HUES48 (cell line): ENCODE results near the gene TTLL5.

Experiments
- H3K27ac ChIP-seq: one replicate; pipeline ENCODE4 v1.7.0; 2013; ENCODE audit warnings: low read depth, low read length, inconsistent platforms
- H3K27me3 ChIP-seq: 2 replicates; pipeline ENCODE4 v1.6.1; 2013; ENCODE audit warnings: mild to moderate bottlenecking, low read length; ENCODE audit not compliant: control insufficient read depth, insufficient read depth
- H3K36me3 ChIP-seq: 2 replicates; pipeline ENCODE4 v1.6.1; 2013; ENCODE audit warnings: low read length; ENCODE audit not compliant: control insufficient read depth, insufficient read depth
- H3K4me1 ChIP-seq: 2 replicates; pipeline ENCODE4 v1.6.1; 2013; ENCODE audit warnings: mild to moderate bottlenecking, low read length; ENCODE audit not compliant: control insufficient read depth, insufficient read depth
- H3K4me3 ChIP-seq: 2 replicates; pipeline ENCODE4 v1.5.1; 2013; ENCODE audit warnings: mild to moderate bottlenecking, low read depth, low read length
- H3K9ac ChIP-seq: 2 replicates; pipeline ENCODE4 v1.6.1; 2013; ENCODE audit warnings: mild to moderate bottlenecking, low read depth, low read length, moderate library complexity
- H3K9me3 ChIP-seq: 2 replicates; pipeline ENCODE4 v1.6.1; 2013; ENCODE audit warnings: low read length; ENCODE audit not compliant: control insufficient read depth, insufficient read depth

TTLL5 gene

DNA sequence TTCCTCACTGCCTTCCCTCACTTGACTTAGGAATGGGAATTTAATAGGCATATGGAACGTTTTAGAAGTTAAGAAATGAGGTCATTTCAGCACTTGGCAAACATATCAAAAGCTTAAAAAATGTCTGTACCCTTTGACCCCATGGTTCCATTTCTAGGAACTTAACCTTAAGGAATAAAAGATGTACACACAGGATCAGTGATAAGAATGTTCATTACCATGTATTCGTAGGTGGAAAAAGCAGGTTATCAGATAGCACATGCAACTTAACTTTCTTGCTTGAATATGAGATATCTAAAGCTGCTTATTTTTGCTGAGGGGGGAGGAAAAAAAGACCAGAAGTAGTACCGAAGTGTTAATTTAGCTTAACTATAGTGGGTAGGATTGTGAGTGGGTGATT lies 57.2 kb downstream of the TTLL5 start:
- Histone ChIP-seq H3K9me3 (no peaks in the 10 kb centered on the region), H3K4me1 (no peaks in the 10 kb centered on the region), H3K4me3 (no peak overlapping the region), H3K27ac (no peak overlapping the region), H3K36me3 (peaks cover 56% of the 10 kb centered on the region), H3K9ac (no peak overlapping the region), H3K27me3 (no peaks in the 10 kb centered on the region)

DNA sequence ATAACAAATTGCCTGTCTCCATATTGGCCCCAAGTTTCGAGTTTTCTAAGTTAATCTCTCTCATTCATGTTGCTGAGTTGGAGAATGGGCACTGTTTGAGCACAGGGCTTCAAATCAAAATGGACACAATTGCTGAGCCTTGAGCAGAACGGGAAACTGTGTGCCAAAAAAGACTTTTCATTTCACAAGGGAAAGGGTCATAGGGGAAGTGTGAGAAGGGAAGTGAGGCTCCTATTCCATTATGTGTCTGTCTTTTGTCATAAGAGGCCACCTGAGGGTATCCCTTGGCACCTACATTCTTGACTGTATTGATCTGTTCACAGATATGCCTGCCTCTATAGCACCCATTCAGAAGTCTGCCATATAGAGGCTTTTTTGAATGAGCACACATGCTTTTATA lies 59.1 kb downstream of the TTLL5 start:
- H3K9me3 ChIP-seq, result no peaks in the 10 kb centered on the region
- no peaks in the 10 kb centered on the region for H3K4me1 ChIP-seq
- no peaks in the 10 kb centered on the region for H3K27me3 ChIP-seq
- H3K4me3 ChIP-seq, result no peak overlapping the region
- no peak overlapping the region for H3K27ac ChIP-seq
- no peak overlapping the region for H3K9ac ChIP-seq
- H3K36me3 ChIP-seq, result peaks cover 61% of the 10 kb centered on the region

DNA sequence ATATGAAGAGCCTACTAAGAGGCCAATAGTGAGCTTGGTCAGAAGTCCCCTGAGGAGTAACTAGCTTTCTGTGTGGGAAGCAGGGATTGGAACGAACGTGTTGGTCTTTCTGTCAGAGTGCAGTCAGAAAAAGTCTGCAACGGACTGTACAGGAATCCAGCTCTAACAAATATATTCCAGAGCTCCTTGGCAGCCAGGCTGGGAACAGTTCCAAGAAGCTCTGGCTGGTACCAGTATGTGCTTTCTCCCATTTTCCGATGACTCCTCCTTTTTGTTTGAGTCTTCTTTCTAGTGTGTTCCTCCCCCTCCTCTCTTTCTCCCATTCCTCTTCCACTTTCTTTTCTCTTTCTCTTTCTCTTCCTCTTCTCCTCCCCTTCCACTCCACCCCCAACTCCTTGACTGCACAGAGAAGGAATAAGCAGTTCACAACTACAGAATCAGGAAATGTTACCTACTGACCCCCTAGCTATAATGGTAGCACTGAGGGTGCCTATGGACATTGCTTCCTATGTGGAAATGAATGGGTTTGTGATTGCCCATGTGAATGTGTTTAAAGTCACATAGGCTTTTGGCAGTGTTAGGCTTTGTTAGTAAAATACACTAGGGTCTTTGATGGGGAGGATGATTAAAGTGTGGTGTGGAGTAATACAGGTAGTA lies 59.9 kb downstream of the TTLL5 start:
- H3K4me1 ChIP-seq, result no peaks in the 10 kb centered on the region
- H3K36me3 ChIP-seq, result peaks cover 63% of the 10 kb centered on the region
- no peak overlapping the region for H3K4me3 ChIP-seq
- no peak overlapping the region for H3K9ac ChIP-seq
- no peak overlapping the region for H3K27ac ChIP-seq
- no peaks in the 10 kb centered on the region for H3K27me3 ChIP-seq
- no peaks in the 10 kb centered on the region for H3K9me3 ChIP-seq

DNA sequence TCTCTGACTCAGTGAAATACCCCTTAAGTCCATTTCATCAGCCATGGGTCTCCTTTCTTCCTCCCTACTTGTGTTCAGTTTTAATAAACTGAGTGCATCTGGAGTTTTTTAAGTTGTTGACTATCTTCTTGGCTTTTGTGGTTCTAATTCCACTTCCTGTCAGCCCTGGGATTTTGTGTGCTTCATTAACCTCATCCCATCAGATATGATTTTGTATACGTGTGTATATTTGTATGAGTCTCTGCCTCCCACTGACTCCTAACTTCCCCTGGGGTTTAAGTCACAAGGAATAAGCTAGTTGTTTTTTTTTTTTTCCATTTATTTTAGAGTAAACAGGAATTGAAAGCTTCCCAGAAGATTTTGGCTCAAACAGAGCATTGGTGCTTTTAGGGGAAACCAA lies 62.7 kb downstream of the TTLL5 start:
- Histone ChIP-seq H3K36me3 (peaks cover 71% of the 10 kb centered on the region), H3K27ac (no peak overlapping the region), H3K4me1 (no peaks in the 10 kb centered on the region), H3K27me3 (no peaks in the 10 kb centered on the region), H3K9me3 (peaks cover 11% of the 10 kb centered on the region), H3K9ac (no peak overlapping the region), H3K4me3 (no peak overlapping the region)

- H3K27me3 ChIP-seq, result no peaks in the 10 kb centered on the region
- H3K4me3 ChIP-seq, result no peak overlapping the region
- peaks cover 62% of the 10 kb centered on the region for H3K36me3 ChIP-seq
- peaks cover 11% of the 10 kb centered on the region for H3K9me3 ChIP-seq
- no peaks in the 10 kb centered on the region for H3K4me1 ChIP-seq
- no peak overlapping the region for H3K27ac ChIP-seq
- H3K9ac ChIP-seq, result no peak overlapping the region
Observed at GRCh38 chr14:75724414-75725204, 63.6 kb downstream of the TTLL5 start.

- H3K9ac ChIP-seq, result no peak overlapping the region
- no peak overlapping the region for H3K4me3 ChIP-seq
- no peak overlapping the region for H3K27ac ChIP-seq
- peaks cover 11% of the 10 kb centered on the region for H3K9me3 ChIP-seq
- H3K27me3 ChIP-seq, result no peaks in the 10 kb centered on the region
- no peaks in the 10 kb centered on the region for H3K4me1 ChIP-seq
- H3K36me3 ChIP-seq, result peaks cover 54% of the 10 kb centered on the region
Observed at GRCh38 chr14:75725481-75725880, 64.4 kb downstream of the TTLL5 start.

- Histone ChIP-seq H3K4me3 (no peak overlapping the region), H3K9ac (no peak overlapping the region), H3K36me3 (peaks cover 48% of the 10 kb centered on the region), H3K9me3 (peaks cover 11% of the 10 kb centered on the region), H3K27ac (no peak overlapping the region), H3K4me1 (no peaks in the 10 kb centered on the region), H3K27me3 (no peaks in the 10 kb centered on the region)
Observed at GRCh38 chr14:75726321-75726720, 65.3 kb downstream of the TTLL5 start.

DNA sequence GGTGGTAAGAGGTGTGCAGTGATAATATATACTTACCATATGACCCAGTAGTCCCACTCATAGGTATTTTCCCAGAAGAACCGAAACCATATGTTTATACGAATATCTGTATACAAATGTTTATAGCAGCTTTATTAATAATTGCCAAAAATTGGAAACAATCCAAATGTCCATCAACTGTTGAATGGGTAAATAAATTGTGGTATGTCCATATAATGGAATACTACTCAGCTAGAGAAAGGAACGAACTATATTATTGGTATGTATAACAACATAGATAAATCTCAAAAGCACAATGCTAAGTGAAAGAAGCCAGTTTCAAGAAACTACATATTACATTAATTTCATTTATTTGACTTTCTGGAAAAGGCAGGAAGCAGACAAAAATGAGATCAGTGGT lies 66.1 kb downstream of the TTLL5 start:
- Histone ChIP-seq H3K27ac (no peak overlapping the region), H3K36me3 (peaks cover 45% of the 10 kb centered on the region), H3K4me3 (no peak overlapping the region), H3K9me3 (peaks cover 11% of the 10 kb centered on the region), H3K9ac (no peak overlapping the region), H3K4me1 (no peaks in the 10 kb centered on the region), H3K27me3 (no peaks in the 10 kb centered on the region)

GRCh38 chr14:75732888-75733287 lies 71.8 kb downstream of the TTLL5 start:
- H3K27ac ChIP-seq, result no peak overlapping the region
- H3K9ac ChIP-seq, result no peak overlapping the region
- no peaks in the 10 kb centered on the region for H3K9me3 ChIP-seq
- H3K4me3 ChIP-seq, result no peak overlapping the region
- H3K4me1 ChIP-seq, result peaks cover 7% of the 10 kb centered on the region; the same call in 1 of the 2 replicates
- peaks cover 54% of the 10 kb centered on the region for H3K36me3 ChIP-seq
- H3K27me3 ChIP-seq, result no peaks in the 10 kb centered on the region

- Histone ChIP-seq H3K4me1 (peaks cover 7% of the 10 kb centered on the region; the same call in 1 of the 2 replicates), H3K4me3 (no peak overlapping the region), H3K27me3 (no peaks in the 10 kb centered on the region), H3K9ac (no peak overlapping the region), H3K9me3 (no peaks in the 10 kb centered on the region), H3K27ac (no peak overlapping the region), H3K36me3 (peaks cover 54% of the 10 kb centered on the region)
Observed at GRCh38 chr14:75734854-75735253, 73.8 kb downstream of the TTLL5 start.

GRCh38 chr14:75736845-75737485 lies 75.9 kb downstream of the TTLL5 start:
- H3K4me3 ChIP-seq, result no peak overlapping the region
- no peaks in the 10 kb centered on the region for H3K9me3 ChIP-seq
- no peak overlapping the region for H3K9ac ChIP-seq
- no peak overlapping the region for H3K27ac ChIP-seq
- H3K27me3 ChIP-seq, result no peaks in the 10 kb centered on the region
- H3K4me1 ChIP-seq, result peaks cover 7% of the 10 kb centered on the region; the same call in 1 of the 2 replicates
- peaks cover 50% of the 10 kb centered on the region for H3K36me3 ChIP-seq
